Loucy (cell line): ENCODE measurements around the gene SLCO2B1.

ENCODE experiments used
- H2AFZ ChIP-seq: fragments of 200-600 bp; sonication (generic); 2 replicates; pipeline ENCODE4 v1.6.0; 2016; ENCODE audit warnings: antibody characterized with exemption, mild to moderate bottlenecking, low read length, moderate library complexity
- H3F3A ChIP-seq: fragments of 200-600 bp; 2 replicates; pipeline ENCODE4 v1.6.0; 2016; ENCODE audit warnings: antibody characterized with exemption, low read depth, mild to moderate bottlenecking
- H3K27me3 ChIP-seq: fragments of 200-600 bp; sonication (generic); 2 replicates; pipeline ENCODE4 v1.6.1; 2014; ENCODE audit warnings: low read length, mild to moderate bottlenecking; ENCODE audit not compliant: insufficient read depth, poor library complexity, severe bottlenecking
- H3K36me3 ChIP-seq: fragments of 200-600 bp; sonication (generic); 2 replicates; pipeline ENCODE4 v1.6.1; 2016; ENCODE audit warnings: low read length; ENCODE audit not compliant: insufficient read depth
- H3K4me1 ChIP-seq: fragments of 200-600 bp; sonication (generic); 2 replicates; pipeline ENCODE4 v1.5.1; 2014; ENCODE audit warnings: low read length, mild to moderate bottlenecking; ENCODE audit not compliant: insufficient read depth, poor library complexity, severe bottlenecking
- H3K4me2 ChIP-seq: fragments of 200-600 bp; sonication (generic); 2 replicates; pipeline ENCODE4 v1.6.0; 2014; ENCODE audit warnings: antibody characterized with exemption, low read length, low read depth, mild to moderate bottlenecking; ENCODE audit not compliant: poor library complexity, severe bottlenecking
- H3K4me3 ChIP-seq: fragments of 200-600 bp; sonication (generic); 2 replicates; pipeline ENCODE4 v1.5.1; 2014; ENCODE audit warnings: low read length, mild to moderate bottlenecking, mixed read lengths; ENCODE audit not compliant: poor library complexity, severe bottlenecking
- H3K79me2 ChIP-seq: fragments of 200-600 bp; sonication (generic); 2 replicates; pipeline ENCODE4 v1.6.1; 2014; ENCODE audit warnings: low read length; ENCODE audit not compliant: insufficient read depth
- H3K9ac ChIP-seq: fragments of 200-600 bp; sonication (generic); 2 replicates; pipeline ENCODE4 v1.6.0; 2014; ENCODE audit warnings: mild to moderate bottlenecking, low read depth, low read length, moderate library complexity; ENCODE audit not compliant: poor library complexity, severe bottlenecking
- H3K9me2 ChIP-seq: fragments of 200-600 bp; sonication (generic); replicated peaks from 2 replicates; pipeline ENCODE4 v1.6.1; 2016; ENCODE audit warnings: low read depth, low read length, mixed read lengths
- H3K9me3 ChIP-seq: fragments of 200-600 bp; sonication (generic); 2 replicates; pipeline ENCODE4 v1.6.1; 2014; ENCODE audit warnings: mild to moderate bottlenecking, antibody characterized with exemption, low read length, low read depth; ENCODE audit not compliant: insufficient read depth
- H4K20me1 ChIP-seq: fragments of 200-600 bp; sonication (generic); 2 replicates; pipeline ENCODE4 v1.6.0; 2014; ENCODE audit warnings: antibody characterized with exemption, low read length, mild to moderate bottlenecking; ENCODE audit not compliant: insufficient read depth, poor library complexity, severe bottlenecking
- EZH2phosphoT487 ChIP-seq: fragments of 200-600 bp; IDR thresholded peaks from 2 replicates; pipeline ENCODE4 v1.6.1; 2018; ENCODE audit warnings: antibody characterized with exemption, mild to moderate bottlenecking, moderate library complexity, borderline replicate concordance
- TF ChIP-seq, protein P1 (sequence below): fragments of 200-600 bp; sonication (generic); conservative IDR thresholded peaks from 2 replicates; pipeline ENCODE4 v1.5.1; 2014; ENCODE audit warnings: mild to moderate bottlenecking, antibody characterized with exemption, low read length

Gene SLCO2B1

DNA sequence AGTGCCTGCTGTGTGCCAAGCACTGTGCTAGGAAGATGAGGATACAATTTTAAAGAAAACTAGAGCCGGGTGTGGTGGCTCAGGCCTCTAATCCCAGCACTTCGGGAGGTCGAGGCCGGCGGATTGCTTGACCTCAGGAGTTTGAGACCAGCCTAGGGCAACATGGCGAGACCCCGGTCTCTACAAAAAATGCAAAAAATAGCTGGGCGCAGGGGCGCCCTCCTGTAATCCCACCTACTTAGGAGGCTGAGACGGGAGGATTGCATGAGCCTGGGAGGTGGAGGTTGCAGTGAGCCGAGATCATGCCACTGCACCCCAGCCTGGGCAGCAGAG, 98.0 kb downstream of the SLCO2B1 start:
- Histone ChIP-seq H3K4me1 (no peaks in the 10 kb centered on the region), H3K36me3 (no peaks in the 10 kb centered on the region), H3K9me3 (no peaks in the 10 kb centered on the region), H3K9ac (no peak overlapping the region), H3K27me3 (no peaks in the 10 kb centered on the region), H3K79me2 (no peaks in the 10 kb centered on the region), H3K4me2 (no peak overlapping the region), H3K4me3 (no peak overlapping the region), H3K9me2 (no peaks in the 10 kb centered on the region), H4K20me1 (no peaks in the 10 kb centered on the region), H2AFZ (no peak overlapping the region), H3F3A (no peaks in the 10 kb centered on the region)
- TF ChIP-seq, protein P1, sequence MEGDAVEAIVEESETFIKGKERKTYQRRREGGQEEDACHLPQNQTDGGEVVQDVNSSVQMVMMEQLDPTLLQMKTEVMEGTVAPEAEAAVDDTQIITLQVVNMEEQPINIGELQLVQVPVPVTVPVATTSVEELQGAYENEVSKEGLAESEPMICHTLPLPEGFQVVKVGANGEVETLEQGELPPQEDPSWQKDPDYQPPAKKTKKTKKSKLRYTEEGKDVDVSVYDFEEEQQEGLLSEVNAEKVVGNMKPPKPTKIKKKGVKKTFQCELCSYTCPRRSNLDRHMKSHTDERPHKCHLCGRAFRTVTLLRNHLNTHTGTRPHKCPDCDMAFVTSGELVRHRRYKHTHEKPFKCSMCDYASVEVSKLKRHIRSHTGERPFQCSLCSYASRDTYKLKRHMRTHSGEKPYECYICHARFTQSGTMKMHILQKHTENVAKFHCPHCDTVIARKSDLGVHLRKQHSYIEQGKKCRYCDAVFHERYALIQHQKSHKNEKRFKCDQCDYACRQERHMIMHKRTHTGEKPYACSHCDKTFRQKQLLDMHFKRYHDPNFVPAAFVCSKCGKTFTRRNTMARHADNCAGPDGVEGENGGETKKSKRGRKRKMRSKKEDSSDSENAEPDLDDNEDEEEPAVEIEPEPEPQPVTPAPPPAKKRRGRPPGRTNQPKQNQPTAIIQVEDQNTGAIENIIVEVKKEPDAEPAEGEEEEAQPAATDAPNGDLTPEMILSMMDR = no peak
- TF ChIP-seq EZH2phosphoT487 = no peak

DNA sequence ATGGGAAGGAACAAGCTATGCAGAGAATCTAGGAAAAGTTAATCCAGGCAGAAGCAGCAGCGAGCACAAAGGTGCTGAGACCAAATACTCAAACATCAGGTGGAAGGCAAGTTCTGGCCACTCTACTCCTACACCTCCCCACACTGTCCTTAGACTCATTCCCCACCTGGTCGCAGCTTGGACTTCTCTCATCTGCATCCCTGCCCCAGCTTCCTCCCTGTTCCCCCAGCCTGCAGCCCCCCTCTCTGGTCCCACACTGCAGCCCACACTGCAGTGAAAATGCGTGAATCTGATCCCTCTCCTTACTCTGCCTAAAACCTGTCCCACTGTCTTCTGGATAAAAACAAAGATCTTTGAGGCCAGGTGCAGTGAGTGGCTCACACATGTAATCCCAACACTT, 98.8 kb downstream of the SLCO2B1 start:
- no peak overlapping the region for H3K4me3 ChIP-seq
- no peaks in the 10 kb centered on the region for H3K79me2 ChIP-seq
- H3K4me2 ChIP-seq = no peak overlapping the region
- H3K9me2 ChIP-seq = no peaks in the 10 kb centered on the region
- TF ChIP-seq, protein P1 = no peak
- no peak for TF ChIP-seq EZH2phosphoT487
- H2AFZ ChIP-seq = no peak overlapping the region
- H3K4me1 ChIP-seq = no peaks in the 10 kb centered on the region
- no peaks in the 10 kb centered on the region for H3K27me3 ChIP-seq
- H4K20me1 ChIP-seq = no peaks in the 10 kb centered on the region
- H3F3A ChIP-seq = no peaks in the 10 kb centered on the region
- H3K9me3 ChIP-seq = no peaks in the 10 kb centered on the region
- no peak overlapping the region for H3K9ac ChIP-seq
- H3K36me3 ChIP-seq = no peaks in the 10 kb centered on the region

DNA sequence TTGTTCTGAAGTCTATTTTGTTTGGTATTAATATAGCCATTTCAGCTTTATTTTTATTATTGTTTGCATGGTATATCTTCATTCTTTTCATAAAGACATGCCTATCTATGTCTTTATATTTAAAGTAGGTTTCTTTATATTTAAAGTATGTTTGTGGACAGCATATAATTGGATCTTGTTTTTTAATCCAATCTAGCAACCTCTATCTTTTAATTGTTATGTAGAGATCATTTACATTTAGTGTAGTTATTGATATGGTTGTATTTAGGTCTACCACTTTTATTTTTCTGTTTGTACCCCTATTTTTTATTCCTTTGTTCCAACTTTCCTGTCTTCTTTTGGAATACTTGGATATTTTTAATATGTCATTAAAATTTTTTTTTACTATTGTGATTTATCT, 103.4 kb downstream of the SLCO2B1 start:
- H3K9me2 ChIP-seq = no peaks in the 10 kb centered on the region
- H3K9me3 ChIP-seq = no peaks in the 10 kb centered on the region
- H3K4me1 ChIP-seq = no peaks in the 10 kb centered on the region
- no peak overlapping the region for H2AFZ ChIP-seq
- no peak overlapping the region for H3K4me3 ChIP-seq
- no peaks in the 10 kb centered on the region for H3K36me3 ChIP-seq
- H4K20me1 ChIP-seq = no peaks in the 10 kb centered on the region
- H3K9ac ChIP-seq = no peak overlapping the region
- H3K79me2 ChIP-seq = no peaks in the 10 kb centered on the region
- H3F3A ChIP-seq = no peaks in the 10 kb centered on the region
- H3K4me2 ChIP-seq = no peak overlapping the region
- TF ChIP-seq EZH2phosphoT487 = no peak
- TF ChIP-seq, protein P1 = no peak
- H3K27me3 ChIP-seq = no peaks in the 10 kb centered on the region
